ENCODE results near the gene CCNJ. TPM values are rescaled to one million over a fixed set of nuclear protein-coding genes. Genes with fewer than 3 reads are reported as not detected.

Gene CCNJ
- total RNA-seq, 1 experiment from 2014 or later = 15.2 TPM

- Histone ChIP-seq H3K4me1 (ENCODE audit: control insufficient read depth, insufficient read depth, low read length) (peaks cover 3% of the 10 kb centered on the region; the same call in 1 of the 2 replicates), H3K27me3 (ENCODE audit: control insufficient read depth, insufficient read depth, low read length) (peaks cover 30% of the 10 kb centered on the region), H3K27ac (ENCODE audit: low read length) (no peak overlapping the region), H3K9me3 (ENCODE audit: control insufficient read depth, insufficient read depth, low read depth, low read length) (peaks cover 8% of the 10 kb centered on the region), H3K4me3 (ENCODE audit: low read depth in 2 of 2, low read length in 2 of 2) (no peak overlapping the region), H3K36me3 (ENCODE audit: control insufficient read depth, insufficient read depth, low read length) (no peaks in the 10 kb centered on the region)
- ATAC-seq (no peak), DNase-seq (ENCODE audit: low read depth, low spot score) (no peak)
- no TSS peak for BruUV-seq (replicated peaks)
- in situ Hi-C loops (cut with HindIII; ENCODE audit: low pct_unique_long_range_greater_than_20kb, low sequenced_read_pairs) = no loop called here
- ChIA-PET CTCF (no interaction called here), POLR2A (no interaction called here)
- TF ChIP-seq SIN3A (IDR thresholded peaks at IDR 0.05; ENCODE audit: borderline replicate concordance, insufficient read depth, low read depth, low read length) = no peak
- TF ChIP-seq, protein P1, sequence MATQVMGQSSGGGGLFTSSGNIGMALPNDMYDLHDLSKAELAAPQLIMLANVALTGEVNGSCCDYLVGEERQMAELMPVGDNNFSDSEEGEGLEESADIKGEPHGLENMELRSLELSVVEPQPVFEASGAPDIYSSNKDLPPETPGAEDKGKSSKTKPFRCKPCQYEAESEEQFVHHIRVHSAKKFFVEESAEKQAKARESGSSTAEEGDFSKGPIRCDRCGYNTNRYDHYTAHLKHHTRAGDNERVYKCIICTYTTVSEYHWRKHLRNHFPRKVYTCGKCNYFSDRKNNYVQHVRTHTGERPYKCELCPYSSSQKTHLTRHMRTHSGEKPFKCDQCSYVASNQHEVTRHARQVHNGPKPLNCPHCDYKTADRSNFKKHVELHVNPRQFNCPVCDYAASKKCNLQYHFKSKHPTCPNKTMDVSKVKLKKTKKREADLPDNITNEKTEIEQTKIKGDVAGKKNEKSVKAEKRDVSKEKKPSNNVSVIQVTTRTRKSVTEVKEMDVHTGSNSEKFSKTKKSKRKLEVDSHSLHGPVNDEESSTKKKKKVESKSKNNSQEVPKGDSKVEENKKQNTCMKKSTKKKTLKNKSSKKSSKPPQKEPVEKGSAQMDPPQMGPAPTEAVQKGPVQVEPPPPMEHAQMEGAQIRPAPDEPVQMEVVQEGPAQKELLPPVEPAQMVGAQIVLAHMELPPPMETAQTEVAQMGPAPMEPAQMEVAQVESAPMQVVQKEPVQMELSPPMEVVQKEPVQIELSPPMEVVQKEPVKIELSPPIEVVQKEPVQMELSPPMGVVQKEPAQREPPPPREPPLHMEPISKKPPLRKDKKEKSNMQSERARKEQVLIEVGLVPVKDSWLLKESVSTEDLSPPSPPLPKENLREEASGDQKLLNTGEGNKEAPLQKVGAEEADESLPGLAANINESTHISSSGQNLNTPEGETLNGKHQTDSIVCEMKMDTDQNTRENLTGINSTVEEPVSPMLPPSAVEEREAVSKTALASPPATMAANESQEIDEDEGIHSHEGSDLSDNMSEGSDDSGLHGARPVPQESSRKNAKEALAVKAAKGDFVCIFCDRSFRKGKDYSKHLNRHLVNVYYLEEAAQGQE (IDR thresholded peaks at IDR 0.05; ENCODE audit: insufficient read depth in 1 of 2, low read depth in 2 of 2, low read length in 1 of 2) = no peak
- no peak for TF ChIP-seq CTCF (IDR thresholded peaks at IDR 0.05)
- no peak for TF ChIP-seq TCF7L2 (IDR thresholded peaks at IDR 0.05; ENCODE audit: low read depth, low read length)
- TF ChIP-seq POLR2AphosphoS5 (IDR thresholded peaks at IDR 0.05; ENCODE audit: low read depth, low read length) = no peak
- intact Hi-C loops (cut with micrococcal nuclease; ENCODE audit: unreplicated experiment) = no loop called here
Measured at GRCh38 chr10:96092999-96093767, 49.8 kb downstream of the CCNJ start.

DNA sequence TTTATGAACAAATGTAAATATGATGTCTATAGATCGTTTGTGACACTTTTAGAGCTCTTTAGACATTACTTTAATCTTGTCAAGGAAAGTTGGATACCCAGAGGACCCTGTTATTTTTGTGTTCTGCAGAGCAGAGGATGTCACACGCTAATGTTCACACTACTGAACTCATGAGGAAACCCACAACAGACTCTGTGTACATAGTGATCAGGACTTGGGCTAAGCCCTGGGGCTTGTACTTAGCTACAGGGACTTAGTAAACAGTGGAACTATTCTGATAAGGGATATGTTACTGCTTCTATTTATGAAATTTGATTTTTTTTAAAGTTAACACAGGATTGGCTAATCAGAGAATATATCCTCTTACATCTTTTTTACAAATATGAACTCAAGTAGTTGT is 50.6 kb downstream of the CCNJ start:
- Histone ChIP-seq H3K4me1 (ENCODE audit: control insufficient read depth, insufficient read depth, low read length) (peaks cover 3% of the 10 kb centered on the region; the same call in 1 of the 2 replicates), H3K4me3 (ENCODE audit: low read depth in 2 of 2, low read length in 2 of 2) (no peak overlapping the region), H3K36me3 (ENCODE audit: control insufficient read depth, insufficient read depth, low read length) (no peaks in the 10 kb centered on the region), H3K27ac (ENCODE audit: low read length) (no peak overlapping the region), H3K9me3 (ENCODE audit: control insufficient read depth, insufficient read depth, low read depth, low read length) (peaks cover 8% of the 10 kb centered on the region), H3K27me3 (ENCODE audit: control insufficient read depth, insufficient read depth, low read length) (peaks cover 30% of the 10 kb centered on the region)
- ATAC-seq (no peak), DNase-seq (ENCODE audit: low read depth, low spot score) (no peak)
- ChIA-PET POLR2A (no interaction called here), CTCF (no interaction called here)
- in situ Hi-C loops (cut with HindIII; ENCODE audit: low pct_unique_long_range_greater_than_20kb, low sequenced_read_pairs) = no loop called here
- BruUV-seq (replicated peaks) = no TSS peak
- intact Hi-C loops (cut with micrococcal nuclease; ENCODE audit: unreplicated experiment) = no loop called here
- no peak for TF ChIP-seq TCF7L2 (IDR thresholded peaks at IDR 0.05; ENCODE audit: low read depth, low read length)

GRCh38 chr10:96096958-96097357 is 53.6 kb downstream of the CCNJ start:
- no peaks in the 10 kb centered on the region for H3K36me3 ChIP-seq (ENCODE audit: control insufficient read depth, insufficient read depth, low read length)
- no peak overlapping the region for H3K4me3 ChIP-seq (ENCODE audit: low read depth in 2 of 2, low read length in 2 of 2)
- TF ChIP-seq TCF7L2 (IDR thresholded peaks at IDR 0.05; ENCODE audit: low read depth, low read length) (no peak), POLR2AphosphoS5 (IDR thresholded peaks at IDR 0.05; ENCODE audit: low read depth, low read length) (no peak), CTCF (IDR thresholded peaks at IDR 0.05) (no peak), SIN3A (IDR thresholded peaks at IDR 0.05; ENCODE audit: borderline replicate concordance, insufficient read depth, low read depth, low read length) (no peak)
- TF ChIP-seq, protein P1 (IDR thresholded peaks at IDR 0.05; ENCODE audit: insufficient read depth in 1 of 2, low read depth in 2 of 2, low read length in 1 of 2) = no peak
- ATAC-seq (no peak), DNase-seq (ENCODE audit: low read depth, low spot score) (no peak)
- H3K27ac ChIP-seq (ENCODE audit: low read length) = no peak overlapping the region
- in situ Hi-C loops (cut with HindIII; ENCODE audit: low pct_unique_long_range_greater_than_20kb, low sequenced_read_pairs) = no loop called here
- peaks cover 30% of the 10 kb centered on the region for H3K27me3 ChIP-seq (ENCODE audit: control insufficient read depth, insufficient read depth, low read length)
- BruUV-seq (replicated peaks) = no TSS peak
- ChIA-PET POLR2A (no interaction called here), CTCF (no interaction called here)
- no peaks in the 10 kb centered on the region for H3K4me1 ChIP-seq (ENCODE audit: control insufficient read depth, insufficient read depth, low read length)
- intact Hi-C loops (cut with micrococcal nuclease; ENCODE audit: unreplicated experiment) = no loop called here
- H3K9me3 ChIP-seq (ENCODE audit: control insufficient read depth, insufficient read depth, low read depth, low read length) = no peaks in the 10 kb centered on the region

Data from Panc1 (cell line).